Measurements from ENCODE around the gene CTNNA2.
A peak's percentile ranks its signal among the peaks of the same experiment; 100 is the strongest.

CTNNA2 gene

GRCh38 chr2:79714283-79714682, 201.4 kb downstream of the CTNNA2 start:
- no peak for DNase-seq

- peak; percentile 10 for DNase-seq
These were observed 202.5 kb downstream of the CTNNA2 start for GRCh38 chr2:79715338-79715737.

DNA sequence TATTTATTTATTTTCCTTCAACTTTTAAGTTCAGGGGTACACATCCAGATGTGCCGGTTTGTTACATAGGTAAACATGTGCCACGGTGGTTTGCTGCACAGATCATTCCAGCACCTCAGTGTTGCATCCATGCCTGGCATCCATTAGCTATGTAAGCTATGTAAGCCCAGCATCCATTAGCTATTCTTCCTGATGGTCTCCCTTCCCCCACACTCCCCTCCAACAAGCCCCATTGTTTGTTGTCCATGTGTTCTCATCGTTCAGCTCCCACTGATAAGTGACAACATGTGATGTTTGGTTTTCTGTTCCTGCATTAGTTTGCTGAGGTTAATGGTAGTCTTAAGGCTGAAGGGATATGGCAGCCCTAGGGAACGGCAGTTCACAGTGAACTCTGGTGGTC, 203.4 kb downstream of the CTNNA2 start:
- DNase-seq, result no peak

GRCh38 chr2:79717364-79718007, 204.6 kb downstream of the CTNNA2 start:
- peak; percentile 94 for DNase-seq

DNA sequence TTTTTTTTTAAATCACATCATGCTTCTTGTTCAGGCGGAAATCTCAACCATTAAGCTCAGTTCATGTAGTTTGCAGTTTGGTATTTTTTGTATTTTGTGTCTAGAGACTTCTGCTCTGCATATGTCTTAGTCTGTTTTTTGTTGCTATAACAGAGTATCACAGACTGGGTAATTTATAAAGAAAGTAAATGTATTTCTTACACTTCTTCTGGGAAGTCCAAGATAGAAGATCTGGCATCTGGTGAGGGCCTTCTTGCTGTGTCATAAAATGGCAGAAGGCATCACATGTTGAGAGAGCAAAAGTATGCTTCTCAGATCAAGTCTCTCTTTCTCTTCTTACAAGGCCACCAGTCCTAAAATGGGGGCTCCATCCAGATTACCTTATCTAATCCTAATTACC, 208.2 kb downstream of the CTNNA2 start:
- DNase-seq, result no peak

- peak; percentile 62 for DNase-seq
These were observed 209.1 kb downstream of the CTNNA2 start for GRCh38 chr2:79721966-79722365.

GRCh38 chr2:79723830-79724229, 211.0 kb downstream of the CTNNA2 start:
- DNase-seq, result peak; percentile 99

DNA sequence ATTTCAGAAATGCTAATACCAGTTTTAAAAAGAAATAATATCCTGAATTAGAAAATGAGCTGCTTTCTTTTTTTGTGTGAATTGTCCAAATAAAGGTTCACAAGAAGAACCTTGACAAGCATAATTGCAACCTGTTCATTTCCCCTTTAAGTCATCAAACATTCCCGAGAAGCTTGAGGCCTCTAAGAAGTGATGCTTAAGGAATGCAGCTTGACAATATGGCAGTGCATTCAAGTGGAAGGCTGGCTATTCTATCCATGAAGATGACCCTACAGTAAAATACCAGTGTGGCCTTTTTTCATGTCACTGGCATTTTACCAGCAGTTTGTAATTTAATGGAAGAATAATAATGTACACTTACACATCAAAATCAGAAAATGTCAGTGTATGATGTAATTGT, 216.7 kb downstream of the CTNNA2 start:
- DNase-seq, result no peak

- no peak for DNase-seq
These were observed 221.7 kb downstream of the CTNNA2 start for GRCh38 chr2:79734518-79734917.

DNA sequence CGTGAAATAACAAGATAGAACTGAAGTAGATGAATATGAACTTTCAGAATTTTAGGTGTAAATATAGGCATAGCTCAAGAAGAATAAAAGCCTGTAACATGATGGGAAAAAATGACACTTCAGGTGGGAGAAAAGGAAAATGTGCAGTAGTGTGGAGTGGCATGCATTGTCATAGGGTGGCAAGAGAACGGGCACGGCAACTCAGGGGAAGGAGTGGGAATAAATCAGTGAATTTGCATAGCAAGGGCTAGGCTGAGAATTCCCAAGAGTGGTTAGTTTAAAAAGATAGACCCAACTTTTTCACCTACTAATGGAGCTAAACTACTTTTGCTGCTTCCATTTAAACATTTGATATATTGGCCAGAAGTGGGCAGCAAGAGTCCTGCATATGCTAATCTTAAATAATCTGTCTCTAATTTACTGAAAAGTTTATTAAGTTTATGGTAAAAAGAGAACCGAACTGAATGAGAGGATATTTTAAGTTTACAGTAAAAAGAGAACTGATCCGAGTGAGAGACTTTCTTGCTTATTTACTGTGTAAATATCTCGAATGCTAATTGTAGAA, 228.1 kb downstream of the CTNNA2 start:
- no peak for DNase-seq

GRCh38 chr2:79750321-79750720, 237.5 kb downstream of the CTNNA2 start:
- no peak for DNase-seq

DNA sequence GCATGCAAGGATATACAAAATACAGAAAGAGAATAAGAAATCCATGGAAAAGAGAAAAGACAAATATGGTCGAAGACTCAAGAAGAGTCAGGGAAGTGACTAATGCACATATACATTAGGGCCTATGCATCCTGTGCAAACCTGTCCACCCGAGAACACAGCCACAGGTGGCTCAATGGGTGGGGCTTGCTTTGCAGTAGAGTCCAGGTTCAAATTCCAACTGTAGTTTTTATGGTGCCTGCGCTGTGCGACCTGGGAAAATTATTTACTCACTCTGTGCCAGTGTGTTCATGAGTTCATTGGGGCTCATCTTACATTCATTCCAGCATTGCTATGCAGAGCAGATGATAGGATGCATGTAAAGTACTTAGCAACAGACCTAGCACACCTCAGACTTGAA, 244.7 kb downstream of the CTNNA2 start:
- DNase-seq, result no peak

DNA sequence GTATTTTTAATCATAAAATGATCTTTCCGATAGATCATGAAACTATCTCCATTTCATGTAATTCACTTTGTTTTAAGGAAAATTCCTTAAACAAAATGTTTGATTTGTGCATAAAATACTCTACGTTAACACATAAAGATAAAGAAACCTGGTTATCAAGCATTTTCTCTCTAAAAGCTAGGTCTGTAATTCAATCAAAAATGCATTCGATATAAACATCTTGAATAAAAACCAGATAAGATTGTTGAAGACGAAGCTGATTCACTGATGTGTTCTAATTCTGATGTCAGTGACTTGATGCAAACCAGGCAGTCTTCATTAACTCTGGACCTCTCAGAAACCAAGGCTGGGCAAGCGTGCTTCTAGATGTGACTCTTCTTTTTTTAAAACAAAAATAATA, 245.2 kb downstream of the CTNNA2 start:
- no peak for DNase-seq

DNA sequence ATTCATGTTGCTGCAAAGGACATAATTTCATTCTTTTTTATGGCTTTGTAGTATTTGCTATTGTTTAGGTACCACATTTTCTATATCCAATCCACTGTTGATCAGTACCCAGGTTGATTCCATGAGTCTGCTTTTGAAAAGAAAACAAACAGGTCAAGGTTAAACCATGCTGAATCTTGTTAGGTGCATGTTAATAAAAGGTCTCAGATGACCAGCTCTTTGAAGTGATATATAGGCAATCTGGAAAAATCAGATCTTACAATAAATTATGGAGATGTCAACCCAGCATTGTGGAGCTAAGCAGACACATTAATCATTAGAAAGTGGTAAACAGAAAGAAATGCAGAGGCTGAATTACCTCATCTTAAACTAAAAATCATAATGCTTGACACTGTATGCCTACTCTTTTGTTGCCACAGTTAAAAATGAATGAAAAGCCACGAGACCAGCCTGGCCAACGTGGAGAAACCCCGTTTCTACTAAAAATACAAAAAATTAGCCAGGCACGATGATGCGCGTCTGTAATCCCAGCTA, 246.0 kb downstream of the CTNNA2 start:
- DNase-seq, result no peak

DNA sequence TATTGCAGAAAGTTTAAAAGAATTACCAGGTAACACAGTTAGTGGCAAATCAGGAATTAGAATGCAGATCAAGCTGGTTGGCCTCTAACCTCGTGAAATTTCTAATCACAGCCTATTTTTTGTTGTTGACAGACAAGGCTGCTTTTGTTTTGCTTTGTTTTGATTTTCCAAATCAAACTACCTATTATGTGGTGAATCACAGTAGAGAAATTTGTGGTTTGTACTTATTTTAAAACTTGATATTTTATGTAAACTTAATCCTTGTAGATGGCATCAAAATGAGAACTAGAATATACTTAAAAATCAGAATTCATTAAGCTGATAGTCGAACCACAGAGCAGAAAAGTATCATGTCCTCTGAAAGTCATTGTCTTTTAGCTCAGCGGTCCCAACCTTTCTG, 258.1 kb downstream of the CTNNA2 start:
- no peak for DNase-seq

DNA sequence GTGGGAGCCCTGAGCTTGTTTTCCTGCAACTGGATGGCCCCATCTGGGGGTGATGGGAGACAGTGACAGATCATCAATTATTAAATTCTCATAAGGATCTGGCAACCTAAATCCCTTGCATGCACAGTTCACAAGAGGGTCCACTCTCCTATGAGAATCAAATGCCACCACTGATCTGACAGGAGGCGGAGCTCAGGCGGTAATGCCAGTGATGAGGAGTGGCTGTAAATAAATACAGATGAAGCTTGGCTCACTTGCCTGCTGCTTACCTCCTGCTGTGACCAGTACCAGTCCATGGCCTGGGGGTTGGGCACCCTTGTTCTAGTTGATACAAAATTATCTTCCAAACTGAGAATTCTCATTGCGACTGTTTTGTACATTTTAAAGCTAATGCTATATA, 258.6 kb downstream of the CTNNA2 start:
- no peak for DNase-seq

DNA sequence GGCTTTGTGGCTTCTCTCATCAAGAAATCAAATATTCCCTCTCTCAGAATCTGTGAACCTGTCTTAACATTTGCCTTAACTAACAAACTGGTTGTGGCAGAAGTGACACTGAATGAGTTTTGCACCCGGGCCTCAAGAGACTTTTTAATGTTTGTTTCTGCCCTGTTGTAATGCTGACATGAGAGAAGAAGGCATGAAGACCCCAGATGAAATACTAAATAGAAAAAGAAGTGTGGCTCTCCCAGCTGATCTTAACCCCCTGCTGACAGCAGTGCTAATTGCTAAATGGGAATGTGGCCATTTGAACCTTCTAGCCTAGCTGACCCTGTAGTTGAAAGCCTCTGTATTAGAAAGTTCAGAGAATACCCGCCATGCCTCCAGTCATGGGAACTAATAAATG, 261.2 kb downstream of the CTNNA2 start:
- no peak for DNase-seq

GRCh38 chr2:79776461-79776860, 263.6 kb downstream of the CTNNA2 start:
- no peak for DNase-seq

- DNase-seq, result no peak
These were observed 267.9 kb downstream of the CTNNA2 start for GRCh38 chr2:79780781-79781180.

DNA sequence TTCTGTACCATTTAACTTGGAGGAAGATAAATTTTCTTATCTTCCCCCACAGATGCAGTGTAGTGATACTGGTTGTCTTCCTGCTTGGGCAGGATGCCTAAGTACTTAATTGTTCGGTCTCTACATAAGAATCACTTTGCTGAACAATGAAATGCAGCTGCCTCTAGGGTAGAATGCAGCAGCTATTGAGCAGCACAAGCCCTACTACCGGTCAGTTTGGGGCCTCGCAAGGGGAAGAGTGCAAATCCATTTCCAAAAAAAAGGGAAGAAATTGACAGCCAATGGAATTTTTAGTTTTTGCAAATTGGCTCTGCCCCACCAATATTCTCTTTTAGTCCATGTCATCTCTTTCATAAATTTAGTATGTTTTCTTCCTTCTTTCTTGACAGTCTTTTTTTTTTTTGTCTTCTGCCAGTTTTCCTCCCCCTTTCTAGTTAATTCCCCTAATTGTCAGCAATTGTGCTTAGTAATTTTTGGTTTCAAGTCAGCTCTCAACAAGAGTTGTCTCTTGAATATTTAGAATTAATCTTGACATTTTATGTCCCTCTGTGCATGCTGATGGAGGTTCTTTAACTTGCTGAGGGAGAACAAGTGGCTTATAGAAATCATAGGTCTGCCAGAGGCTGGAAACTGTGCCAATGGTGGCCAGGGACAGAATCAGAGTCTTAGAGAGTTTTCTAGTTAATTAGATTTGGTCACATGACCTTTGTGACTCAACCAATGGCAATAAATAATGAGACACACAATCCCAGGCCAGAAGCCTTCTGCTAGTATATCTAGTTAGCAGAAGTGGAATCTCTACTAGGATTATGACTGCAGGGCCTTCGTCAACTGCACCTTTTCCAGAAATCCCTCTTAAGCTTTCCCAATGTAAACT, 270.0 kb downstream of the CTNNA2 start:
- no peak for DNase-seq

GRCh38 chr2:79788952-79789651, 276.3 kb downstream of the CTNNA2 start:
- no peak for DNase-seq

DNA sequence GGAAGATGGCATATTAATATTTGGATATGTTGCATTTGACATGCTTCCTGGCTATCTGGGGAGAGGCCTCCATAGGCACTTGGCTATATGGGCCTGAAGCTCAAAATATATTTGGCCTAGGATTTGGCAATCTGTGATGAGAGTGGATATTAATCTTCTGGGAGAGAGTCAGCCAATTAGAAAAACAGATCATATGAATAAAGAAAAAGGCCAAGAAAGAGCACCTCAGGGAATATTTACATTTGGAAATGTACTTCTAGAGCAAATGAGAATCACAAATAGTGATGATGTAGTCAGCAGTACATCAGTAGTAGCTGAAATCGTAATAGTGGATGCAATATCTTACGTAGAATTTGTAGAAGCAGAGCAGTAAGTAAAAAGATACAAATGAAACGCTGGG, 277.0 kb downstream of the CTNNA2 start:
- DNase-seq, result no peak

DNA sequence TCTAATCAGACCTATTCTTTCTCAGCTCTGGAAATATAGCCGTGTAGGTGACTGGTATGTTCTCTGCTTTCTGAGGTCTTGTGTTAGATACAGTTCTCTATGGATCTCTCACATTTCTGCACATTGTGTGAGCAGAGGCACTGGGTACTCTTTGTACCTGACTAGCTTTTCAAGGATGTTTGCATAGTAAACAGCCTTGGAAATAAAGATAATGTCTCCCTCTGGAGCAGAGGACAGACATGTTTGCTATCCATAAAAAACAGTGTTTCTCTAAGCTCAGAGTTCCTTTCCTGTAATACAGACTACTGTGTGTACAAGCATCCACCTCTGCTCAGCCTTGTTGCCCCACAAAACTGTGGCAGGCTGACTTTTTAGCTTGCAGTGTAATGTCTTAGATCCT, 279.2 kb downstream of the CTNNA2 start:
- no peak for DNase-seq
